Measurements from ENCODE around the gene CLDN17. TPM values are rescaled to one million over a fixed set of nuclear protein-coding genes. Genes with fewer than 3 reads are reported as not detected.

Gene CLDN17
- total RNA-seq (not detected), polyA plus RNA-seq (not detected), total RNA-seq (0 reads per million in 6 experiments)

GRCh38 chr21:30166705-30167104 lies at the start of gene CLDN17:
Gene CLDN17, minus strand, starts transcription at chr21:30166805. Its CDS starts 188 bp downstream, at chr21:30166617.
- no peak for ATAC-seq
- H3K27me3 Mint-ChIP-seq, result peaks cover 0 to 15% (median 2%) of the 10 kb centered on the region in 5 donors
- no peaks in the 10 kb centered on the region for H3K36me3 Mint-ChIP-seq
- H3K4me1 Mint-ChIP-seq, result no peaks in the 10 kb centered on the region
- peaks cover 0 to 24% (median 4%) of the 10 kb centered on the region in 9 donors for H3K9me3 Mint-ChIP-seq
- H3K27ac Mint-ChIP-seq, result no peak within 1 kb of the TSS
- POLR2A ChIA-PET, result no interaction called here
- no peak for DNase-seq
- no peak within 1 kb of the TSS for H3K4me3 Mint-ChIP-seq

- DNase-seq (no peak), ATAC-seq (no peak)
- Mint-ChIP-seq H3K36me3 (no peaks in the 10 kb centered on the region), H3K27me3 (peaks cover 0 to 8% (median 0%) of the 10 kb centered on the region in 5 donors), H3K27ac (no peak within 1 kb of the TSS), H3K4me1 (no peaks in the 10 kb centered on the region), H3K9me3 (peaks cover 0 to 2% (median 0%) of the 10 kb centered on the region in 9 donors), H3K4me3 (no peak within 1 kb of the TSS)
- POLR2A ChIA-PET, result no interaction called here
Observed at GRCh38 chr21:30216041-30216723, 49.6 kb upstream of the CLDN17 start, which contains the start of gene CLDN8. Gene CLDN8, minus strand, starts transcription at chr21:30216097. Its CDS starts 172 bp downstream, at chr21:30215925.

- Mint-ChIP-seq H3K27me3 (peaks cover 0 to 11% (median 3%) of the 10 kb centered on the region in 5 donors), H3K4me3 (no peak overlapping the region), H3K36me3 (no peaks in the 10 kb centered on the region), H3K9me3 (peaks cover 0 to 4% (median 0%) of the 10 kb centered on the region in 9 donors), H3K27ac (no peak overlapping the region), H3K4me1 (no peaks in the 10 kb centered on the region)
- POLR2A ChIA-PET, result no interaction called here
- ATAC-seq (no peak), DNase-seq (no peak)
Observed at GRCh38 chr21:30211071-30211470, 44.5 kb upstream of the CLDN17 start.

- POLR2A ChIA-PET, result no interaction called here
- Mint-ChIP-seq H3K36me3 (no peaks in the 10 kb centered on the region), H3K4me1 (no peaks in the 10 kb centered on the region), H3K4me3 (no peak overlapping the region), H3K27ac (peak overlapping the region in 1 of 10 donors; percentile 53), H3K9me3 (peaks cover 0 to 4% (median 0%) of the 10 kb centered on the region in 9 donors), H3K27me3 (peaks cover 0 to 11% (median 3%) of the 10 kb centered on the region in 5 donors)
- no peak for DNase-seq
- ATAC-seq, result no peak
Observed at GRCh38 chr21:30209601-30210000, 43.0 kb upstream of the CLDN17 start.

- Mint-ChIP-seq H3K36me3 (no peaks in the 10 kb centered on the region), H3K27me3 (peaks cover 0 to 11% (median 3%) of the 10 kb centered on the region in 5 donors), H3K9me3 (peaks cover 0 to 6% (median 0%) of the 10 kb centered on the region in 9 donors), H3K4me3 (no peak overlapping the region), H3K4me1 (no peaks in the 10 kb centered on the region), H3K27ac (no peak overlapping the region)
- DNase-seq, result no peak
- no peak for ATAC-seq
- POLR2A ChIA-PET, result no interaction called here
Observed at GRCh38 chr21:30207252-30207579, 40.6 kb upstream of the CLDN17 start.

- no peak for DNase-seq
- ATAC-seq, result no peak
- Mint-ChIP-seq H3K27ac (no peak overlapping the region), H3K36me3 (no peaks in the 10 kb centered on the region), H3K9me3 (peaks cover 0 to 7% (median 0%) of the 10 kb centered on the region in 9 donors), H3K4me3 (no peak overlapping the region), H3K4me1 (no peaks in the 10 kb centered on the region), H3K27me3 (peaks cover 0 to 11% (median 3%) of the 10 kb centered on the region in 5 donors)
- POLR2A ChIA-PET, result no interaction called here
Observed at GRCh38 chr21:30206551-30207251, 40.1 kb upstream of the CLDN17 start.

- Mint-ChIP-seq H3K9me3 (peaks cover 0 to 14% (median 5%) of the 10 kb centered on the region in 9 donors), H3K4me1 (no peaks in the 10 kb centered on the region), H3K27me3 (peaks cover 0 to 2% (median 0%) of the 10 kb centered on the region in 5 donors), H3K36me3 (no peaks in the 10 kb centered on the region), H3K27ac (no peak overlapping the region), H3K4me3 (no peak overlapping the region)
- DNase-seq (no peak), ATAC-seq (no peak)
- POLR2A ChIA-PET, result no interaction called here
Observed at GRCh38 chr21:30200000-30200399, 33.4 kb upstream of the CLDN17 start.

GRCh38 chr21:30194701-30195299 lies 28.2 kb upstream of the CLDN17 start:
- no peak overlapping the region for H3K4me3 Mint-ChIP-seq
- peaks cover 0 to 11% (median 3%) of the 10 kb centered on the region in 5 donors for H3K27me3 Mint-ChIP-seq
- DNase-seq, result no peak
- ATAC-seq, result no peak
- H3K27ac Mint-ChIP-seq, result no peak overlapping the region
- H3K36me3 Mint-ChIP-seq, result no peaks in the 10 kb centered on the region
- H3K4me1 Mint-ChIP-seq, result no peaks in the 10 kb centered on the region
- H3K9me3 Mint-ChIP-seq, result peaks cover 0 to 5% (median 0%) of the 10 kb centered on the region in 9 donors
- POLR2A ChIA-PET, result no interaction called here

GRCh38 chr21:30193201-30193600 lies 26.6 kb upstream of the CLDN17 start:
- ATAC-seq, result no peak

GRCh38 chr21:30190554-30190953 lies 23.9 kb upstream of the CLDN17 start:
- Mint-ChIP-seq H3K27ac (no peak overlapping the region), H3K4me3 (no peak overlapping the region), H3K27me3 (peaks cover 0 to 16% (median 3%) of the 10 kb centered on the region in 5 donors), H3K4me1 (no peaks in the 10 kb centered on the region), H3K36me3 (no peaks in the 10 kb centered on the region), H3K9me3 (peaks cover 0 to 5% (median 0%) of the 10 kb centered on the region in 9 donors)
- POLR2A ChIA-PET, result no interaction called here
- ATAC-seq (no peak), DNase-seq (no peak)

More at GRCh38 chr21:30193201-30193600, 26.6 kb upstream of the CLDN17 start:
- POLR2A ChIA-PET, result no interaction called here
- H3K4me1 Mint-ChIP-seq, result no peaks in the 10 kb centered on the region
- no peak overlapping the region for H3K4me3 Mint-ChIP-seq
- peaks cover 0 to 5% (median 0%) of the 10 kb centered on the region in 9 donors for H3K9me3 Mint-ChIP-seq
- no peak for DNase-seq
- H3K27me3 Mint-ChIP-seq, result peaks cover 0 to 11% (median 3%) of the 10 kb centered on the region in 5 donors
- no peaks in the 10 kb centered on the region for H3K36me3 Mint-ChIP-seq
- no peak overlapping the region for H3K27ac Mint-ChIP-seq

- POLR2A ChIA-PET, result no interaction called here
- no peak for DNase-seq
- ATAC-seq, result no peak
Observed at GRCh38 chr21:30189773-30190172, 23.2 kb upstream of the CLDN17 start.

GRCh38 chr21:30186242-30186641 lies 19.6 kb upstream of the CLDN17 start:
- H3K9me3 Mint-ChIP-seq, result peaks cover 0 to 8% (median 0%) of the 10 kb centered on the region in 9 donors
- ATAC-seq, result no peak
- no peak overlapping the region for H3K27ac Mint-ChIP-seq
- H3K27me3 Mint-ChIP-seq, result peaks cover 0 to 11% (median 1%) of the 10 kb centered on the region in 5 donors
- H3K4me1 Mint-ChIP-seq, result no peaks in the 10 kb centered on the region
- no peak overlapping the region for H3K4me3 Mint-ChIP-seq
- H3K36me3 Mint-ChIP-seq, result no peaks in the 10 kb centered on the region
- DNase-seq, result no peak
- POLR2A ChIA-PET, result no interaction called here

More at GRCh38 chr21:30189773-30190172, 23.2 kb upstream of the CLDN17 start:
- H3K36me3 Mint-ChIP-seq, result no peaks in the 10 kb centered on the region
- no peak overlapping the region for H3K27ac Mint-ChIP-seq
- peaks cover 0 to 16% (median 3%) of the 10 kb centered on the region in 5 donors for H3K27me3 Mint-ChIP-seq
- H3K9me3 Mint-ChIP-seq, result peaks cover 0 to 5% (median 0%) of the 10 kb centered on the region in 9 donors
- H3K4me3 Mint-ChIP-seq, result no peak overlapping the region
- H3K4me1 Mint-ChIP-seq, result no peaks in the 10 kb centered on the region

GRCh38 chr21:30168086-30168485 lies 1.5 kb upstream of the CLDN17 start:
- POLR2A ChIA-PET, result no interaction called here
- H3K27me3 Mint-ChIP-seq, result peaks cover 0 to 15% (median 2%) of the 10 kb centered on the region in 5 donors
- peaks cover 0 to 24% (median 4%) of the 10 kb centered on the region in 9 donors for H3K9me3 Mint-ChIP-seq
- no peaks in the 10 kb centered on the region for H3K4me1 Mint-ChIP-seq
- no peaks in the 10 kb centered on the region for H3K36me3 Mint-ChIP-seq
- DNase-seq (no peak), ATAC-seq (no peak)
- H3K4me3 Mint-ChIP-seq, result no peak overlapping the region
- H3K27ac Mint-ChIP-seq, result no peak overlapping the region
